NB4 (cell line): Measurements from ENCODE around the gene TSPAN15.

Experiments
- DNase-seq: peaks from one replicate; pipeline ENCODE4 v3.0.0; 2010; ENCODE audit warnings: low read depth
- H3K4me3 ChIP-seq: one replicate; pipeline ENCODE4 v1.5.1; 2011; ENCODE audit warnings: mild to moderate bottlenecking, low read depth, low read length, moderate library complexity
- MYC ChIP-seq: IDR thresholded peaks from 2 replicates; pipeline ENCODE4 v1.6.1; 2011; ENCODE audit warnings: low read depth, low read length
- POLR2A ChIP-seq: IDR thresholded peaks from 2 replicates; pipeline ENCODE4 v1.6.1; 2011; ENCODE audit warnings: mild to moderate bottlenecking; ENCODE audit not compliant: insufficient read length; ENCODE audit errors: extremely low read depth
- TF ChIP-seq, protein P1 (sequence below): IDR thresholded peaks from 2 replicates; pipeline ENCODE4 v1.6.1; 2011; ENCODE audit warnings: low read depth, low read length
- TF ChIP-seq, protein P2 (sequence below): IDR thresholded peaks from one replicate; pipeline ENCODE4 v1.5.1; 2012; ENCODE audit warnings: low read depth, low read length

TSPAN15 gene

DNA sequence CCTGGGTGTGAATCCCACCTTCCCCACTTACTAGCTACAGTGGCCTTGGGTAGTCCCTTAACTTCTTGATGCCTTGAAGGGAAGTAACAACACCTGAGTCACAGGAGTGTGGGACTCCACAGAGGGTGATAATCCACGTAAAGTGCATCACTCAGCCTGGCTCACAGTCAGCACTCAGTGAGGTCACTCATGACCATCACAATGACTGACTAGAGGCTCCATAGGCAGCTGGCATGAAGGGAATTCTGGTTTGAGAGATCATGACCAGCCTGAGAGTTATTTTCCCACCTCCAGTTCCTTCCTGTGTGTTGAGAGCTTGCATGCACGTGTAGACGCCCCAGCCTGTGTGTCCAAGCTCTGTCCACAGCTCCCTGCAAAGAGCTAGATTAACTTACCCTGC lies 87.2 kb downstream of the TSPAN15 start:
- no peak for TF ChIP-seq POLR2A
- TF ChIP-seq, protein P1, sequence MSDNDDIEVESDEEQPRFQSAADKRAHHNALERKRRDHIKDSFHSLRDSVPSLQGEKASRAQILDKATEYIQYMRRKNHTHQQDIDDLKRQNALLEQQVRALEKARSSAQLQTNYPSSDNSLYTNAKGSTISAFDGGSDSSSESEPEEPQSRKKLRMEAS, result no peak
- TF ChIP-seq, protein P2, sequence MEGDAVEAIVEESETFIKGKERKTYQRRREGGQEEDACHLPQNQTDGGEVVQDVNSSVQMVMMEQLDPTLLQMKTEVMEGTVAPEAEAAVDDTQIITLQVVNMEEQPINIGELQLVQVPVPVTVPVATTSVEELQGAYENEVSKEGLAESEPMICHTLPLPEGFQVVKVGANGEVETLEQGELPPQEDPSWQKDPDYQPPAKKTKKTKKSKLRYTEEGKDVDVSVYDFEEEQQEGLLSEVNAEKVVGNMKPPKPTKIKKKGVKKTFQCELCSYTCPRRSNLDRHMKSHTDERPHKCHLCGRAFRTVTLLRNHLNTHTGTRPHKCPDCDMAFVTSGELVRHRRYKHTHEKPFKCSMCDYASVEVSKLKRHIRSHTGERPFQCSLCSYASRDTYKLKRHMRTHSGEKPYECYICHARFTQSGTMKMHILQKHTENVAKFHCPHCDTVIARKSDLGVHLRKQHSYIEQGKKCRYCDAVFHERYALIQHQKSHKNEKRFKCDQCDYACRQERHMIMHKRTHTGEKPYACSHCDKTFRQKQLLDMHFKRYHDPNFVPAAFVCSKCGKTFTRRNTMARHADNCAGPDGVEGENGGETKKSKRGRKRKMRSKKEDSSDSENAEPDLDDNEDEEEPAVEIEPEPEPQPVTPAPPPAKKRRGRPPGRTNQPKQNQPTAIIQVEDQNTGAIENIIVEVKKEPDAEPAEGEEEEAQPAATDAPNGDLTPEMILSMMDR, result no peak
- no peak for TF ChIP-seq MYC
- no peak for DNase-seq
- H3K4me3 ChIP-seq, result no peak overlapping the region

DNA sequence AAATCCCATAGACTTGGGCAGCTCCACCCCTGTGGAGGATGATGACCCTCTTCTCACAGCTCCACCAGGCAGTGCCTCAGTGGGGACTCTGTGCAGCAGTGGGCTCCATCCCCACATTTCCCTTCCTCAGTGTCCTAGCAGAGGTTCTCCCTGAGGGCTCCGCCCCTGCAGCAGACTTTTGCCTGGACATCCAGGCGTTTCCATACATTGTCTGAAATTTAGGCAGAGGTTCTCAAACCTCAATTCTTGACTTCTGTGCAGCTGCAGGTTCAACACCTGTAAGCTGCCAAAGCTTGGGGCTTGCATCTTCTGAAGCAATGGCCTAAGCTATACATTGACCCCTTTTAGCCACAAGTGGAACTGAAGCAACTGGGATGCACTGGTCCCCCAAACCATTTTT lies 90.2 kb downstream of the TSPAN15 start:
- no peak for TF ChIP-seq MYC
- TF ChIP-seq, protein P2, result no peak
- TF ChIP-seq POLR2A, result no peak
- TF ChIP-seq, protein P1, result no peak
- DNase-seq, result no peak
- H3K4me3 ChIP-seq, result no peak overlapping the region

DNA sequence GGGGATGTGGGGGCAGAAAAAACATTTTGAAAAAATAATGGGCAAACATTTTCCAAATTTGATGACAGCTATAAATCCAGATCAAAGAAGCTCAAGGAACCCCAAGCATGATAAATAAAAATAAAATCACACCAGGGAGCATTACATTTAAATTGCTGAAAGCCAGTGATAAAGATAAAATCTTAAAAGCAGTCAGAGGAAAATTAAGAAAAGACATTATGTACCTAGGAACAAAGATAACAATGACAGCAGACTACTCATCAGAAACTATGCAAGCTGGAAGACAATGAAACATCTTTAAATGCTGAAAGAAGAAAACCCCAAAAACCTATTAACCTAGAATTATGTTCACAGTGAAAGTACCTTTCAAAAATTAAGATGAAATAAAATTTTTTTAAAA lies 98.7 kb downstream of the TSPAN15 start:
- DNase-seq, result no peak
- no peak overlapping the region for H3K4me3 ChIP-seq
- TF ChIP-seq, protein P1, result no peak
- TF ChIP-seq MYC (no peak), POLR2A (no peak)
- TF ChIP-seq, protein P2, result no peak

DNA sequence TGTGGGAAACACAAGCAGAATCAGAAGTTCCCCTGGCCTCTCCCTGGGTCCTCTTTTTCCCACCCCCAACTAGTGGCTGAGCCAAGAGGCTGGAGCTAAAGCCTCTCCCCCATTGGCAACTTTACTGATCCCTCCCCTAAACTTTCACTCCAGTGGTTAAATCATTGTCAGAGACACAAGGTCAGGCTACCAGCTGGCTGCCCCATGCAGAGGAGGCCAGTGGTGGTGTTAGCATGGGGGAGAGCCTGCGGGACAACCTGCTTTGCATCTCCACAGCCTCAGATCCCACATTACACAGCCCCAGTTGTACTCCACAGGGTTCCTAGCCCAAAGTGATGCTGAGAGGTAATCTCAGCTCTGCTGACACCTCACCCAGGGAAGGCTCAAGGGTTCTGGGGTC lies 101.0 kb downstream of the TSPAN15 start:
- no peak for DNase-seq
- TF ChIP-seq POLR2A (no peak), MYC (no peak)
- TF ChIP-seq, protein P2, result no peak
- TF ChIP-seq, protein P1, result no peak
- H3K4me3 ChIP-seq, result no peak overlapping the region

DNA sequence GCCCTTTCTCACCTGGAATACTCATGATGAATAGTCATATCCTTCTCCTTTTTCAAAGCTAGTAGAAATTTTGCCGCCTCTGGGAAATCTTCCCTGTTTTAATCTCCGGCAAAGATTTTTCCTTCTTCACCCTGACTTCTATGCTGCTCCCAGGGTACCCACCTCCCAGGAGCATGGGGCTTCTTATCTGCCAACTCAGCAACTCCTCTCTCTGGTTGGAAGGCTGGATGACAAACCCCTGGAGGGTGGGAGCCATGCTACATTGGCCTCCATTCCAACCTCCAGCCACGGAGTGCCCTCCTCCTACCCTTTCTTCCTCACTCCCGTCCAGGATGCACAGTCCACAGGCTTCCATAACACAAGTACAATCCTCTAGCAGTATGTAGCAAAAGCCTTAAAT lies 102.1 kb downstream of the TSPAN15 start:
- DNase-seq, result no peak
- H3K4me3 ChIP-seq, result no peak overlapping the region
- TF ChIP-seq, protein P2, result no peak
- TF ChIP-seq MYC (no peak), POLR2A (no peak)
- TF ChIP-seq, protein P1, result no peak

DNA sequence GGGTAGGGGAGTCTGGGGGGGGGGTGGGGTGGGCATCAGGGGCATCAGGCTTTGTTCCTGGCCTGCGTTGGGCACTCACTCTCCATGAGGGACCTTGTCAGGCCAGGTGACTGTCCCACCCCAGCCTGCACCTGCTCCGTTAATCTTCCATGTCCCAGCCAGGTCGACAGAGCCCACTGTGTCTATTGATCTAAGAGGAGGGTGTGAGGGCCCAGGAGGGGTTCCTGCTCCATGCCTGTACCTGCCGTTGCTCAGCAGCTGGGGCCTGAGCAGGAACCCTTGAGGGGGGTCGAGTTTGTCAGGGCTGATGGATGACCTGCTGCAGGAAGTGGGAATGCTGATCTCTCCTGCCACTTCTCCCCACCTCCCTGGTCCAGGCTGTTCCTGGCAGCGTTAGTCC lies 103.3 kb downstream of the TSPAN15 start:
- DNase-seq, result no peak
- no peak overlapping the region for H3K4me3 ChIP-seq
- TF ChIP-seq MYC (no peak), POLR2A (no peak)
- TF ChIP-seq, protein P1, result no peak
- TF ChIP-seq, protein P2, result no peak
